Measurements from ENCODE around the gene RSPO4. TPM values are rescaled to one million over a fixed set of nuclear protein-coding genes. Genes with fewer than 3 reads are reported as not detected.

RSPO4 gene
- polyA plus RNA-seq, 1 donor (not counting 4 experiments of a cell fraction or from before 2014, with no cell fraction given) = not detected

DNA sequence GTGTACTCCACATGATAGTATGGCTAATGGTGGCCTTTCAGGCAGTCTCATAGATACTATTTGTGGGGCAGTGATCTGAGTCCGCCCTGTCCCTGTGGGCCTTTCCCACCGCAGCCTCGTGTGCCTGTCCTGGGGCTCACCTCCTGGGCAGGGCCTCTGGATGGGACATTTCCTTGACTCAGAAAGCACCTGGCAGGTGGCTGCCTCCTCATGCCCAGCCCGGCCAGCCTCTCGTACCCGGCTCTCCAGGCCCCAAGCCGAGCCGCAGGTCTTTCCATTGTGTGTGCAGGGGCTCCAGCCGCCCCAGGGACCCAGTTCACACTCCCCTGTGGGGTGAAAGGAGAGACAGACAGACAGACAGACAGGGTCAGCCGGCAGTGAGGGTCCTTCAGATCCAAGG is 38.3 kb downstream of the RSPO4 start:
- Histone ChIP-seq H3K9me3 (ENCODE audit: control insufficient read depth, low read depth, low read length) (no peaks in the 10 kb centered on the region), H3K27me3 (ENCODE audit: control insufficient read depth, extremely low read depth, insufficient read depth, low read length) (peaks cover 13% of the 10 kb centered on the region), H2AFZ (ENCODE audit: control insufficient read depth, low read length) (no peak overlapping the region), H3K4me2 (ENCODE audit: control insufficient read depth, extremely low read depth, insufficient read depth, low read depth, low read length) (no peak overlapping the region), H3K36me3 (ENCODE audit: control insufficient read depth in 2 of 2, extremely low read depth in 1 of 2, insufficient read depth in 2 of 2, low read length in 2 of 2) (no peaks in the 10 kb centered on the region), H3K4me1 (ENCODE audit: control insufficient read depth, extremely low read depth, insufficient read depth, low read length) (no peaks in the 10 kb centered on the region), H3K9ac (ENCODE audit: control insufficient read depth, extremely low read depth, insufficient read depth, low read length) (no peak overlapping the region), H3K79me2 (ENCODE audit: control insufficient read depth, insufficient read depth, low read length) (no peaks in the 10 kb centered on the region), H3K9me1 (ENCODE audit: control insufficient read depth, extremely low read depth, insufficient read depth, low read length) (no peaks in the 10 kb centered on the region), H4K20me1 (ENCODE audit: control insufficient read depth, extremely low read depth, insufficient read depth, low read length) (no peaks in the 10 kb centered on the region), H3K27ac (ENCODE audit: control insufficient read depth, insufficient read depth, low read length) (no peak overlapping the region), H3K4me3 (ENCODE audit: control insufficient read depth in 2 of 3, extremely low read depth in 1 of 3, insufficient read depth in 2 of 3, low read depth in 1 of 3, low read length in 3 of 3) (no peak overlapping the region)
- dilution Hi-C loops (cut with MboI; ENCODE audit: extremely low pct_ligation_motif_present, low sequenced_read_pairs) = no loop called here
- TF ChIP-seq, protein P1, sequence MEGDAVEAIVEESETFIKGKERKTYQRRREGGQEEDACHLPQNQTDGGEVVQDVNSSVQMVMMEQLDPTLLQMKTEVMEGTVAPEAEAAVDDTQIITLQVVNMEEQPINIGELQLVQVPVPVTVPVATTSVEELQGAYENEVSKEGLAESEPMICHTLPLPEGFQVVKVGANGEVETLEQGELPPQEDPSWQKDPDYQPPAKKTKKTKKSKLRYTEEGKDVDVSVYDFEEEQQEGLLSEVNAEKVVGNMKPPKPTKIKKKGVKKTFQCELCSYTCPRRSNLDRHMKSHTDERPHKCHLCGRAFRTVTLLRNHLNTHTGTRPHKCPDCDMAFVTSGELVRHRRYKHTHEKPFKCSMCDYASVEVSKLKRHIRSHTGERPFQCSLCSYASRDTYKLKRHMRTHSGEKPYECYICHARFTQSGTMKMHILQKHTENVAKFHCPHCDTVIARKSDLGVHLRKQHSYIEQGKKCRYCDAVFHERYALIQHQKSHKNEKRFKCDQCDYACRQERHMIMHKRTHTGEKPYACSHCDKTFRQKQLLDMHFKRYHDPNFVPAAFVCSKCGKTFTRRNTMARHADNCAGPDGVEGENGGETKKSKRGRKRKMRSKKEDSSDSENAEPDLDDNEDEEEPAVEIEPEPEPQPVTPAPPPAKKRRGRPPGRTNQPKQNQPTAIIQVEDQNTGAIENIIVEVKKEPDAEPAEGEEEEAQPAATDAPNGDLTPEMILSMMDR (optimal IDR thresholded peaks at IDR 0.05 in 1 of 3, IDR thresholded peaks at IDR 0.05 in 1 of 3, conservative IDR thresholded peaks at IDR 0.05 in 1 of 3; ENCODE audit: extremely low read depth in 1 of 3, insufficient read depth in 2 of 3, low read length in 3 of 3) = no peak
- no peak for TF ChIP-seq EZH2 (IDR thresholded peaks at IDR 0.05; ENCODE audit: low read length)
- DNase-seq (ENCODE audit: low read depth, low spot score) (no peak), FAIRE-seq (no peak)

DNA sequence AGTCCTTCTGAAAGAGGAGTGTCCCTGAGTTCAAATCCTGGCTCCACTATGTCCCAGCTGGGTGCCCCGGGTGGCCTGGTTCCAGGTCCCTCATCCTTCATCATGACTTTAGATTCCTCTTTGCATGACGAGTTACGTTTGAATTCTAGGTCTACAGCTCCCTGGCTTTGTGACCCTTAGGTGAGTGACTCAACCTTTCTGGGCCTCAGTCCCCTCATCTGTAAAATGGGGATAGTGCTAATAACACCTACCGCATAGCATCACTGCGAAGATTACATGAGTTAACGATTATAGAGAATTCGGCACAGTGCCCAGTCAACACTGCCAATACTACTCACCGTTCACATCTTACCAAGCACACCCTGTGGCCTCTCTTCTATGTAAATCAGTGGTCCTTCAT is 39.4 kb downstream of the RSPO4 start:
- no peak overlapping the region for H3K9ac ChIP-seq (ENCODE audit: control insufficient read depth, extremely low read depth, insufficient read depth, low read length)
- peaks cover 15% of the 10 kb centered on the region for H3K27me3 ChIP-seq (ENCODE audit: control insufficient read depth, extremely low read depth, insufficient read depth, low read length)
- no peaks in the 10 kb centered on the region for H3K9me3 ChIP-seq (ENCODE audit: control insufficient read depth, low read depth, low read length)
- no peak overlapping the region for H3K4me3 ChIP-seq (ENCODE audit: control insufficient read depth in 2 of 3, extremely low read depth in 1 of 3, insufficient read depth in 2 of 3, low read depth in 1 of 3, low read length in 3 of 3)
- no peak for TF ChIP-seq EZH2 (IDR thresholded peaks at IDR 0.05; ENCODE audit: low read length)
- TF ChIP-seq, protein P1 (optimal IDR thresholded peaks at IDR 0.05 in 1 of 3, IDR thresholded peaks at IDR 0.05 in 1 of 3, conservative IDR thresholded peaks at IDR 0.05 in 1 of 3; ENCODE audit: extremely low read depth in 1 of 3, insufficient read depth in 2 of 3, low read length in 3 of 3) = no peak
- no peak overlapping the region for H3K4me2 ChIP-seq (ENCODE audit: control insufficient read depth, extremely low read depth, insufficient read depth, low read depth, low read length)
- H4K20me1 ChIP-seq (ENCODE audit: control insufficient read depth, extremely low read depth, insufficient read depth, low read length) = no peaks in the 10 kb centered on the region
- dilution Hi-C loops (cut with MboI; ENCODE audit: extremely low pct_ligation_motif_present, low sequenced_read_pairs) = no loop called here
- no peaks in the 10 kb centered on the region for H3K79me2 ChIP-seq (ENCODE audit: control insufficient read depth, insufficient read depth, low read length)
- H3K9me1 ChIP-seq (ENCODE audit: control insufficient read depth, extremely low read depth, insufficient read depth, low read length) = no peaks in the 10 kb centered on the region
- FAIRE-seq (no peak), DNase-seq (ENCODE audit: low read depth, low spot score) (no peak)
- no peak overlapping the region for H2AFZ ChIP-seq (ENCODE audit: control insufficient read depth, low read length)
- no peak overlapping the region for H3K27ac ChIP-seq (ENCODE audit: control insufficient read depth, insufficient read depth, low read length)
- H3K36me3 ChIP-seq (ENCODE audit: control insufficient read depth in 2 of 2, extremely low read depth in 1 of 2, insufficient read depth in 2 of 2, low read length in 2 of 2) = no peaks in the 10 kb centered on the region
- H3K4me1 ChIP-seq (ENCODE audit: control insufficient read depth, extremely low read depth, insufficient read depth, low read length) = no peaks in the 10 kb centered on the region

Measured in keratinocyte (primary cell).